Activated CD4-positive, alpha-beta T cell treated with anti-CD3 and anti-CD28 coated beads for 48 hours (primary cell): ENCODE measurements around the gene CACNA1B.
"Not testable (repeated sequence)": the region's sequence is repeated elsewhere in the genome, so short reads cannot be mapped to it uniquely, and the experiment has no call there.

ENCODE experiments used
- DNase-seq: peaks from one replicate; pipeline ENCODE4 v3.0.0-alpha.2; 2020

Gene CACNA1B

DNA sequence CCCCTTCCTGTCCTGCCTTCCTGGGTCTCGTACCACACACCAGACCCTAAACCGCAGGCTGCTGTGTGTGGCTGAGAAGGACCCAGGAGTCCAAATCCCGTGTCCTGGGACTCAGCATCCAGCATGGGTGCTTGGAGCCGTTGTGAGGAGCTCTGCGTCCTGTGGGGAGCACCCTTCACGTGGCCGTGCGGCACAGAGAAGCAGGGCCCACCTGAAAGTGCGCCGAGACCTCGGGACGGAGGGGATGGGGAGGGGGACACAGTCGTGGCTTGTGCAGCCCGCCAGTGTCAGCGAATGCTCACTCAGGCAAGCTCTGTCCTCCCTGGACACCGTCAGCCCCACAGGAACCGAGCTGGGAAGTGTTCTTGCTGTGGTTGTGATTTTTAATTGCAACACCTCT is 244.6 kb downstream of the CACNA1B start:
- DNase-seq = no peak

DNA sequence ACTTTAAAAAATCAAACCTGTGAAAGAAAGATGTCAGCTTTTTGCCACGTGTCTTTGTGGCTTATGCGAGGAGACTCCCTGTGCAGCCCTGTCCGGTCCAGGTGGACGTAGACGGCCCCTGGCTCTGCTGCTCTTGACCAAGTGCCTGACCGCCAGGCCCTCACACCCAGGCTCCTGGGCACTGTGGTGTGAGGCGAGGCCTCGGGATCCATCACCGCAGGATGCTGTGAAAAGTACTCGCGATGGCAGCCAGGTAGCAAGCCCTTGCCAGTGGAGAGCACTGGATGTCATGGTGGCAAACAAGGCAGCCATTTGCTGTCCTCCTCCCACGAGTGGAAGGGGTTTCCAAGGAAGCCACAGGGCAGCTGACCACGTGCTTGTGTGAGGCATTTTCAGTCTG is 245.1 kb downstream of the CACNA1B start:
- no peak for DNase-seq

- no peak for DNase-seq
Observed at GRCh38 chr9:138123086-138123485, 245.5 kb downstream of the CACNA1B start.

GRCh38 chr9:138126090-138126857 is 248.7 kb downstream of the CACNA1B start:
- DNase-seq = peak; percentile 83

DNA sequence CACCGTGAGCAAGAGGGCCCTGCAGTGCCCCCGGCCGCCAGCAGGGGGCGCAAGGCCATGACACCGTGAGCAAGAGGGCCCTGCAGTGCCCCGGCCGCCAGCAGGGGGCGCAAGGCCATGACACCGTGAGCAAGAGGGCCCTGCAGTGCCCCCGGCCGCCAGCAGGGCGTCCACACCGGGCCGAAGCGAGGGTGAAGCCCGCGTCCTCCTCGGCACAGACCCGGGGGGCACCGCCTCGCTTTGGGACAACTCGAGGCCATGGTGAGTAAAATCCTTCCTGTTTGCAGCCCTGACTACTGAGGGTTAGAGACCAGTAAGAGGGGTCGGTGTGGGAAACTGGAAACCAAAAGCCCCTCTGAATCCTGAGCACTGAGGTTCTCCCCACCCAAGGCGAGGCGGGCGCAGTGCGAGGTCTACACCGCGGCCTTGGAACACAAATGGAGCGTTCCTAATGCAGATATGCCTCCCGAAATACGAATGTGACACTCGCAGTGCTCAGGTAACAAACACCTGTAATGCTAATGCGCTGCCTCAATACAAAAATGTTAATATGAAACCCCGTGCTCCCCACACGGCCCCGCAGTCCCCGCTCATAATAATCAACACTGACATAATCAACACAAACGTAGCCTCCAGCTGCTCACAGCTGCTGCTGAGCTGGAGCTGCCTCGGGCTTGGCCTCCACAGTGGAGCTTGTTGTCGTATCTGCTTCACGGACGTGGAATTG is 249.4 kb downstream of the CACNA1B start:
- DNase-seq = not testable (repeated sequence)

DNA sequence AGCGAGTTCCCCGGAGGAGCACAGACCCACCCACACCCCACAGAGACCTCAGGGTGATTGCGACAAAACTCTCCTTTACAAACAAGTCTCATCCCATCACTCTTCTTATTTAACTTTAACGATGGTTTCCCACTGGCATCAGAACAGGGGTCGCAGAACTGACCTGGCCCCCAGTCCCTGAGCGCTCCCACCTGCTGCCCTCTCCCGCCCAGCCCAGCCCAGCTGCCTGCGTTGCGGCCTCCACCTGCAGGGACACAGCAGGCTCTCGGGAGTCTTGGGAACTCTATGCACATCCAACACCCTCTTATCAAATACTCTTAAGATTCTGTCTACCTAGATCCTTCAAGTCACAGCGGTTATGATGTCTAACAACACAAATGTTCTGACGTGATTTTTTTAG is 250.4 kb downstream of the CACNA1B start:
- DNase-seq = not testable (repeated sequence)

GRCh38 chr9:138129318-138129717 is 251.7 kb downstream of the CACNA1B start:
- not testable (repeated sequence) for DNase-seq

- DNase-seq = not testable (repeated sequence)
Observed at GRCh38 chr9:138132946-138133705, 255.5 kb downstream of the CACNA1B start.

DNA sequence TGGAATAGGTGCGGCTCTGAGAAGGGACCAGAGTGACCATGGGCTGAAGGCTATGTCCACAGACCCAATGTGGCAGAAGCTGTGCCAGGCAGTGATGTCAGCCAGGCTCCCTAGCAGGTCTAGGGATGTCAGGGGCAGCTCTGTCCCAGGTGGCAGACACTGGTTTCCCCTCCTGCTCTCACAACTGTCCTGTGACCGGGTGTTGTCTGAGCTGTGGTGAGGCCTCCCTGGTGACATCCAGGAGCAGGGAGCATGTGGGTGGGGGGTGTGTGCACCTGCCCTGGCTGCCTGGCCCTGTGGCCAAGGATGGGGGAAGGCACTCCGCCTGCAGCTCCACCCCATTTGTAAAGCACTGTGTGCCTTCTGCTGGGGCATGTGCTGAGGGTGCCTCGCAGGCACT is 257.0 kb downstream of the CACNA1B start:
- not testable (repeated sequence) for DNase-seq

GRCh38 chr9:138139096-138139495 is 261.5 kb downstream of the CACNA1B start:
- not testable (repeated sequence) for DNase-seq

- not testable (repeated sequence) for DNase-seq
Observed at GRCh38 chr9:138140980-138141379, 263.4 kb downstream of the CACNA1B start.

- DNase-seq = not testable (repeated sequence)
Observed at GRCh38 chr9:138142528-138143244, 265.1 kb downstream of the CACNA1B start.

DNA sequence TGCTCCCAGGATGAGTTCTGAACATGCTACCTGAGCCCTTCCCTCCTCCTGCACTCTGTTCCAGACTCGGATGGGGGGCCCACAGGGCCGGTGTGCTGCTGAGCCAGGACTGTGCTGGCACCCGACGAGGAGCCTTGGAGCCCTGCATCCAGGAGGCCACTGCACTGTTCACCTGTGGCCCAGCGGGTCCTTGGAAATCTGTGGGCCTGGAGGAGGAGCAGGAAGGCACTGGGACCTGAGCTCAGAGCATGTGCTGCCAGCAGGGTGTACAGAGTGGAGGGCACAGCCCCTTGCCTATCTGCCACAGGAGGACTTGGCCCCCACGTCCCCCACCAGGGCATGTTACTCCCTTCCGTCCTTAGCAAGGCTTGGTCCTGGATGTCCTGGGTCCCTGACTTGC is 265.9 kb downstream of the CACNA1B start:
- DNase-seq = not testable (repeated sequence)

DNA sequence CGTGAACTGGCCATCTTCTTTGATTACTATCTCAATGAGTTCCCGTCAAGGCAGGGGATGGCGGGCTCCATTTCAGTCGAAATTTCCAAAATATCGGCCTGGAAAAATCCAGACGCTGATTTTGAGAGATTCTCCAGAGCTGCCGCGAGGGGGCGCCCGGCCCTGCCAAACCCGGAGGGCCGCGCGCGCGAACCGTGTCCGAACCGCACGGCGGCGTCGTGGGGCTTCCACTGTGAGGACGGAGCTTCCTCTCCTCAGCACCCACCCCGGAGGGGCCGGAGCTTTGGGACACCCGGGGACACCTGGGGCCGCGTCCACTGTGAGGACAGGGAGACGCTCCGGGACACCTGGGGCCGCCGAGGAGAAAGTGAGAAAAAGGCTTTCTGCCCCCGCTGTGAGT is 270.0 kb downstream of the CACNA1B start:
- peak; percentile 61 for DNase-seq

- DNase-seq = peak; percentile 32
Observed at GRCh38 chr9:138149672-138150656, 272.4 kb downstream of the CACNA1B start.

DNA sequence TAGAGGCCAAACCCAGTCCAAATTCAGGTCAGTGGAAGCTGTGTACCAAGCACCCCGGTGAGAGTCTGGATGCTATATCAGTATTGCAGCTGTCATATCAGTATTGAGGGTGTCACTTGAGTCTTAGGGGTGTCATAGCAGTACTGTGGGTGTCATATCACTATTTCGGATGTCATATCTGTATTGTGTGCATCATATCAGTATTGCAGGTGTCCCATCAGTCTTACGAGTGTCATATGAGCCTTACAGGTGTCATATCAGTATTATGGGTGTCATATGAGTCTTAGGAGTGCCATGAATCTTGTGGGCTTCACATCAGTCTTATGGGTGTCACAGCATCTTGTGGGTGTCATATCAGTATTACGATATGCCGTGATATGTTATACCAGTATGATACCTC is 278.2 kb downstream of the CACNA1B start:
- not testable (repeated sequence) for DNase-seq

DNA sequence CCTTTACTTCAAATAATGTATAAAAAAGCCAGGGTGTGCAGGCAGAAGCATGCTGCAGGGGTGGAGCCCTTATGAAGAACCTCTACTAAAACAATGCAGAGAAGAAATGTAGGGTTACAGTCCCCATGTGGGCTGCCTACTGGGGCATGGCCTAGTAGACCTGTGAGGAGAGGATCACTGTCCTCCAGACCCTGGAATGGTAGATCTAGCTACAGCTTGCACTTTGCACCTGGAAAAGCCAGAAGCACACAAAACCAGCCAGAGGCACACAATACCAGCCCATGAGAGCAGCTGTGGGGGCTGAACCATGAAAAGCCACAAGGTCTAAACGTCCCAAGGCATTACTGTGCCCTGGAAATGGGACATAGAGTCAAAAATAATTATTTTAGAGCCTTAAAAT is 289.2 kb downstream of the CACNA1B start:
- not testable (repeated sequence) for DNase-seq
